Neural cell (in vitro differentiated cells): Measurements from ENCODE around the gene MEGF6. TPM values are rescaled to one million over a fixed set of nuclear protein-coding genes. Genes with fewer than 3 reads are reported as not detected.

Experiments
- H2AFZ ChIP-seq: fragments of 200-600, 300-800 bp; sonication (generic), shearing (Covaris generic); 2 replicates; pipeline ENCODE4 v1.6.0; 2014; ENCODE audit warnings: low read depth, mild to moderate bottlenecking, antibody characterized with exemption, low read length, moderate library complexity
- H3F3A ChIP-seq: fragments of 200-600 bp; shearing (Covaris generic); 2 replicates; pipeline ENCODE4 v1.6.1; 2016; ENCODE audit warnings: mild to moderate bottlenecking, moderate library complexity, mixed read lengths, antibody characterized with exemption, low read length; ENCODE audit not compliant: insufficient read depth, poor library complexity, severe bottlenecking
- H3K27ac ChIP-seq: fragments of 200-600, 300-800 bp; sonication (generic), shearing (Covaris generic); 2 replicates; pipeline ENCODE4 v1.5.1; 2014; ENCODE audit warnings: mild to moderate bottlenecking, low read length, moderate library complexity
- H3K27me3 ChIP-seq: fragments of 300-800, 200-600 bp; sonication (generic), shearing (Covaris generic); 2 replicates; pipeline ENCODE4 v1.6.0; 2014; ENCODE audit warnings: mild to moderate bottlenecking, low read depth, low read length, moderate library complexity; ENCODE audit not compliant: insufficient read depth
- H3K36me3 ChIP-seq: fragments of 300-800, 200-600 bp; sonication (generic), shearing (Covaris generic); 2 replicates; pipeline ENCODE4 v1.5.1; 2014; ENCODE audit warnings: mild to moderate bottlenecking, antibody characterized with exemption, low read length, moderate library complexity; ENCODE audit not compliant: insufficient read depth
- H3K4me2 ChIP-seq: fragments of 300-800, 200-600 bp; sonication (generic), shearing (Covaris generic); 2 replicates; pipeline ENCODE4 v1.6.0; 2014; ENCODE audit warnings: mild to moderate bottlenecking, low read length
- H3K4me3 ChIP-seq: fragments of 300-800, 200-600 bp; sonication (generic), shearing (Covaris generic); 2 replicates; pipeline ENCODE4 v1.5.1; 2014; ENCODE audit warnings: mild to moderate bottlenecking, low read length, moderate library complexity
- H3K79me2 ChIP-seq: fragments of 200-600 bp; shearing (Covaris generic); replicated peaks from 2 replicates; pipeline ENCODE4 v1.6.0; 2014; ENCODE audit warnings: mild to moderate bottlenecking, low read length, moderate library complexity; ENCODE audit not compliant: insufficient read depth
- H3K9ac ChIP-seq: fragments of 300-800, 200-600 bp; sonication (generic), shearing (Covaris generic); 2 replicates; pipeline ENCODE4 v1.6.1; 2016; ENCODE audit warnings: mild to moderate bottlenecking, low read length, mixed read lengths
- H3K9me2 ChIP-seq: fragments of 200-600 bp; shearing (Covaris generic); 2 replicates; pipeline ENCODE4 v1.6.1; 2016; ENCODE audit warnings: mild to moderate bottlenecking, low read length, mixed read lengths; ENCODE audit not compliant: insufficient read depth
- H3K9me3 ChIP-seq: fragments of 200-600, 300-800 bp; sonication (generic), shearing (Covaris generic); 2 replicates; pipeline ENCODE4 v1.6.1; 2016; ENCODE audit warnings: mild to moderate bottlenecking, mixed run types, low read length, moderate library complexity, mixed read lengths
- H4K20me1 ChIP-seq: fragments of 200-600 bp; shearing (Covaris generic); 2 replicates; pipeline ENCODE4 v1.6.1; 2016; ENCODE audit warnings: mild to moderate bottlenecking, mixed run types; ENCODE audit not compliant: insufficient read depth
- CTCF ChIP-seq: fragments of 450-650 bp; IDR thresholded peaks from 2 replicates; pipeline ENCODE4 v1.5.1; 2014; ENCODE audit warnings: antibody characterized with exemption, mild to moderate bottlenecking, moderate library complexity; ENCODE audit not compliant: poor library complexity, severe bottlenecking
- EP300 ChIP-seq: fragments of 450-650 bp; conservative IDR thresholded peaks from 2 replicates; pipeline ENCODE4 v1.6.1; 2014; ENCODE audit warnings: antibody characterized with exemption, mild to moderate bottlenecking, moderate library complexity; ENCODE audit not compliant: poor library complexity, severe bottlenecking
- EZH2 ChIP-seq: fragments of 200-600, 300-800 bp; shearing (Covaris generic), sonication (generic); IDR thresholded peaks from 2 replicates; pipeline ENCODE4 v1.6.1; 2014; ENCODE audit warnings: antibody characterized with exemption, low read length, borderline replicate concordance, mild to moderate bottlenecking; ENCODE audit not compliant: insufficient read depth, poor library complexity, severe bottlenecking
- MXI1 ChIP-seq: fragments of 450-650 bp; conservative IDR thresholded peaks from 2 replicates; pipeline ENCODE4 v1.6.1; 2014; ENCODE audit warnings: antibody characterized with exemption, mild to moderate bottlenecking; ENCODE audit not compliant: poor library complexity, severe bottlenecking
- POLR2AphosphoS5 ChIP-seq: IDR thresholded peaks from 2 replicates; pipeline ENCODE4 v1.6.1; 2012
- RAD21 ChIP-seq: fragments of 450-650 bp; conservative IDR thresholded peaks from 2 replicates; pipeline ENCODE4 v1.6.1; 2014; ENCODE audit warnings: antibody characterized with exemption, mild to moderate bottlenecking, moderate library complexity
- REST ChIP-seq: IDR thresholded peaks from 2 replicates; pipeline ENCODE4 v1.6.1; 2012; ENCODE audit warnings: borderline replicate concordance
- SMC3 ChIP-seq: fragments of 450-650 bp; conservative IDR thresholded peaks from 2 replicates; pipeline ENCODE4 v1.6.1; 2014; ENCODE audit warnings: antibody characterized with exemption, mild to moderate bottlenecking, moderate library complexity; ENCODE audit not compliant: poor library complexity
- TAF1 ChIP-seq: IDR thresholded peaks from 2 replicates; pipeline ENCODE4 v1.6.1; 2012; ENCODE audit warnings: low read depth
- polyA minus RNA-seq: library from RNA; depleted of rRNA, polyadenylated mRNA; stranded (reverse); fragments of >200 nt; gene quantifications from 2 replicates; pipeline ENCODE4 v1.2.3, GENCODE V29; 2014
- polyA plus RNA-seq: library from polyadenylated mRNA; depleted of rRNA; stranded (reverse); fragments of >200 nt; gene quantifications from 2 replicates; pipeline ENCODE4 v1.2.3, GENCODE V29; 2014

The MEGF6 gene
- polyA plus RNA-seq (6.0 and 17.6 TPM in 2 replicates), polyA minus RNA-seq (3.1 and 4.1 TPM in 2 replicates)

GRCh38 chr1:3611170-3612019 is at the start of gene MEGF6:
MEGF6 (minus strand) TSS chr1:3611508; CDS start chr1:3611268, 240 bp downstream.
- H3K9me2 ChIP-seq = no peaks in the 10 kb centered on the region
- no peaks in the 10 kb centered on the region for H3F3A ChIP-seq
- H3K36me3 ChIP-seq = no peaks in the 10 kb centered on the region
- no peaks in the 10 kb centered on the region for H4K20me1 ChIP-seq
- TF ChIP-seq POLR2AphosphoS5 (no peak), EP300 (no peak), SMC3 (no peak), TAF1 (no peak), EZH2 (no peak), REST (no peak), MXI1 (peak; percentile 61)
- H3K27ac ChIP-seq = no peak within 1 kb of the TSS
- H3K9me3 ChIP-seq = no peaks in the 10 kb centered on the region
- H3K4me3 ChIP-seq = peak within 1 kb of the TSS; percentile 70
- H3K27me3 ChIP-seq = peaks cover 8% of the 10 kb centered on the region
- H2AFZ ChIP-seq = no peak within 1 kb of the TSS
- H3K79me2 ChIP-seq = no peaks in the 10 kb centered on the region
- H3K9ac ChIP-seq = peak within 1 kb of the TSS; percentile 34
- peak within 1 kb of the TSS; percentile 35 for H3K4me2 ChIP-seq

GRCh38 chr1:3660704-3661103 is 49.4 kb upstream of the MEGF6 start:
- Histone ChIP-seq H3K4me2 (no peak overlapping the region), H3K36me3 (no peaks in the 10 kb centered on the region), H4K20me1 (no peaks in the 10 kb centered on the region), H3K9me2 (no peaks in the 10 kb centered on the region), H3K9ac (no peak overlapping the region), H3K27ac (no peak overlapping the region), H3K9me3 (no peaks in the 10 kb centered on the region), H3K4me3 (no peak overlapping the region), H3K79me2 (no peaks in the 10 kb centered on the region), H3K27me3 (no peaks in the 10 kb centered on the region), H3F3A (no peaks in the 10 kb centered on the region), H2AFZ (no peak overlapping the region)
- TF ChIP-seq TAF1 (no peak), EP300 (no peak), MXI1 (no peak), SMC3 (no peak), CTCF (no peak), REST (no peak), POLR2AphosphoS5 (no peak), EZH2 (no peak), RAD21 (no peak)
